CD4-positive, alpha-beta T cell treated with Interleukin-15 for 1 hour (primary cell): ENCODE measurements around the gene C22orf42.
"Not testable (repeated sequence)": the region's sequence is repeated elsewhere in the genome, so short reads cannot be mapped to it uniquely, and the experiment has no call there.

Source experiments
- DNase-seq: peaks from one replicate; pipeline ENCODE4 v3.0.0-alpha.2; 2020

Gene C22orf42

GRCh38 chr22:32183625-32184024, 24.5 kb upstream of the C22orf42 start:
- no peak for DNase-seq

GRCh38 chr22:32181043-32181442, 21.9 kb upstream of the C22orf42 start:
- DNase-seq = no peak

- no peak for DNase-seq
Measured at GRCh38 chr22:32177221-32177765, 18.2 kb upstream of the C22orf42 start.

- no peak for DNase-seq
Measured at GRCh38 chr22:32175683-32176644, 16.9 kb upstream of the C22orf42 start.

GRCh38 chr22:32175115-32175514, 16.0 kb upstream of the C22orf42 start:
- DNase-seq = no peak

GRCh38 chr22:32165681-32166080, 6.6 kb upstream of the C22orf42 start:
- DNase-seq = no peak

GRCh38 chr22:32164075-32164860, 5.2 kb upstream of the C22orf42 start:
- no peak for DNase-seq

- not testable (repeated sequence) for DNase-seq
Measured at GRCh38 chr22:32160411-32160810, 1.3 kb upstream of the C22orf42 start.

- not testable (repeated sequence) for DNase-seq
Measured at GRCh38 chr22:32157632-32158031, 1.5 kb downstream of the C22orf42 start.

- DNase-seq = not testable (repeated sequence)
Measured at GRCh38 chr22:32154727-32155126, 4.4 kb downstream of the C22orf42 start.

GRCh38 chr22:32151641-32152040, 7.5 kb downstream of the C22orf42 start:
- DNase-seq = not testable (repeated sequence)

GRCh38 chr22:32150647-32151046, 8.5 kb downstream of the C22orf42 start:
- not testable (repeated sequence) for DNase-seq

GRCh38 chr22:32148372-32148771, 10.7 kb downstream of the C22orf42 start:
- DNase-seq = not testable (repeated sequence)

GRCh38 chr22:32147128-32147527, 12.0 kb downstream of the C22orf42 start:
- not testable (repeated sequence) for DNase-seq

GRCh38 chr22:32144496-32145274, 14.4 kb downstream of the C22orf42 start:
- DNase-seq = peak; percentile 59

- DNase-seq = no peak
Measured at GRCh38 chr22:32142600-32142999, 16.5 kb downstream of the C22orf42 start.

GRCh38 chr22:32140688-32141087, 18.4 kb downstream of the C22orf42 start:
- not testable (repeated sequence) for DNase-seq

GRCh38 chr22:32138576-32138975, 20.5 kb downstream of the C22orf42 start:
- not testable (repeated sequence) for DNase-seq

GRCh38 chr22:32137731-32138324, 21.3 kb downstream of the C22orf42 start:
- DNase-seq = peak; percentile 64

- DNase-seq = not testable (repeated sequence)
Measured at GRCh38 chr22:32136881-32137280, 22.2 kb downstream of the C22orf42 start.

- DNase-seq = not testable (repeated sequence)
Measured at GRCh38 chr22:32135958-32136357, 23.1 kb downstream of the C22orf42 start.

- not testable (repeated sequence) for DNase-seq
Measured at GRCh38 chr22:32134796-32135195, 24.3 kb downstream of the C22orf42 start.
